H9 (cell line): ENCODE measurements around the gene CCL27. TPM values are rescaled to one million over a fixed set of nuclear protein-coding genes. Genes with fewer than 3 reads are reported as not detected.

Source experiments
- DNase-seq: peaks from one replicate; pipeline ENCODE4 v3.0.0-alpha.2; 2017
- H2AFZ ChIP-seq: one replicate; pipeline ENCODE4 v1.6.1; 2013; ENCODE audit warnings: mild to moderate bottlenecking, low read length, control low read depth, moderate library complexity
- H2AK5ac ChIP-seq: 2 replicates; pipeline ENCODE4 v1.6.1; 2013; ENCODE audit warnings: low read length, control low read depth, mixed read lengths; ENCODE audit not compliant: insufficient read length
- H2BK120ac ChIP-seq: one replicate; pipeline ENCODE4 v1.6.1; 2013; ENCODE audit warnings: low read depth, mild to moderate bottlenecking, low read length, control low read depth, inconsistent platforms; ENCODE audit not compliant: poor library complexity, severe bottlenecking
- H2BK12ac ChIP-seq: 2 replicates; pipeline ENCODE4 v1.6.1; 2013; ENCODE audit warnings: low read length, control low read depth, mixed read lengths, low read depth; ENCODE audit not compliant: insufficient read length
- H2BK15ac ChIP-seq: 2 replicates; pipeline ENCODE4 v1.6.1; 2013; ENCODE audit warnings: low read depth, low read length, control low read depth
- H2BK20ac ChIP-seq: one replicate; pipeline ENCODE4 v1.6.1; 2013; ENCODE audit warnings: low read depth, mild to moderate bottlenecking, low read length, control low read depth, inconsistent platforms; ENCODE audit not compliant: poor library complexity, severe bottlenecking
- H2BK5ac ChIP-seq: 2 replicates; pipeline ENCODE4 v1.6.1; 2013; ENCODE audit warnings: low read length, control low read depth, mixed read lengths; ENCODE audit not compliant: insufficient read length
- H3K14ac ChIP-seq: 2 replicates; pipeline ENCODE4 v1.6.1; 2013; ENCODE audit warnings: low read length, control low read depth; ENCODE audit not compliant: insufficient read depth
- H3K18ac ChIP-seq: 2 replicates; pipeline ENCODE4 v1.6.1; 2013; ENCODE audit warnings: low read depth, mild to moderate bottlenecking, mixed read lengths, low read length, control low read depth; ENCODE audit not compliant: insufficient read length
- H3K23ac ChIP-seq: 2 replicates; pipeline ENCODE4 v1.6.1; 2013; ENCODE audit warnings: low read length, control low read depth, mixed read lengths, low read depth; ENCODE audit not compliant: insufficient read length
- H3K23me2 ChIP-seq: 2 replicates; pipeline ENCODE4 v1.6.1; 2013; ENCODE audit warnings: low read depth, mild to moderate bottlenecking, mixed read lengths, low read length, control low read depth; ENCODE audit not compliant: insufficient read length, poor library complexity, severe bottlenecking
- H3K27ac ChIP-seq: 2 replicates; pipeline ENCODE4 v1.5.1; 2013; ENCODE audit warnings: low read length, control low read depth, mixed read lengths, low read depth; ENCODE audit not compliant: insufficient read length
- H3K27me3 ChIP-seq: 2 replicates; pipeline ENCODE4 v1.6.1; 2013; ENCODE audit warnings: low read length, control low read depth, inconsistent platforms; ENCODE audit not compliant: insufficient read depth
- H3K4ac ChIP-seq: 2 replicates; pipeline ENCODE4 v1.6.1; 2013; ENCODE audit warnings: low read depth, mild to moderate bottlenecking, control low read depth, inconsistent platforms, low read length, moderate library complexity
- H3K4me1 ChIP-seq: 2 replicates; pipeline ENCODE4 v1.6.1; 2013; ENCODE audit warnings: low read length, control low read depth, inconsistent platforms; ENCODE audit not compliant: insufficient read depth
- H3K4me2 ChIP-seq: 2 replicates; pipeline ENCODE4 v1.6.1; 2013; ENCODE audit warnings: low read length, control low read depth, mixed read lengths; ENCODE audit not compliant: insufficient read length, insufficient read depth
- H3K56ac ChIP-seq: 2 replicates; pipeline ENCODE4 v1.6.1; 2013; ENCODE audit warnings: low read depth, mild to moderate bottlenecking, mixed read lengths, low read length, control low read depth; ENCODE audit not compliant: insufficient read length
- H3K79me1 ChIP-seq: 2 replicates; pipeline ENCODE4 v1.6.1; 2013; ENCODE audit warnings: low read depth, mild to moderate bottlenecking, moderate library complexity, low read length, control low read depth, inconsistent platforms; ENCODE audit not compliant: insufficient read depth, poor library complexity, severe bottlenecking
- H3K79me2 ChIP-seq: 2 replicates; pipeline ENCODE4 v1.6.1; 2013; ENCODE audit warnings: low read length, control low read depth, inconsistent platforms; ENCODE audit not compliant: insufficient read depth
- H3K9ac ChIP-seq: 2 replicates; pipeline ENCODE4 v1.6.1; 2013; ENCODE audit warnings: low read length, control low read depth, mixed read lengths; ENCODE audit not compliant: insufficient read length; ENCODE audit errors: extremely low read depth
- H3K9me3 ChIP-seq: one replicate; pipeline ENCODE4 v1.6.1; 2013; ENCODE audit warnings: low read depth, low read length, inconsistent platforms; ENCODE audit not compliant: control insufficient read depth
- H3T11ph ChIP-seq: one replicate; pipeline ENCODE4 v1.6.1; 2013; ENCODE audit warnings: mild to moderate bottlenecking, low read length, control low read depth, inconsistent platforms
- H4K20me1 ChIP-seq: one replicate; pipeline ENCODE4 v1.6.1; 2013; ENCODE audit not compliant: control insufficient read depth, insufficient read length, insufficient read depth
- H4K5ac ChIP-seq: 2 replicates; pipeline ENCODE4 v1.6.1; 2013; ENCODE audit warnings: low read depth, mild to moderate bottlenecking, mixed read lengths, low read length, control low read depth; ENCODE audit not compliant: insufficient read length
- H4K8ac ChIP-seq: replicated peaks from 2 replicates; pipeline ENCODE4 v1.6.1; 2013; ENCODE audit warnings: low read length, control low read depth, mixed read lengths, low read depth; ENCODE audit not compliant: insufficient read length
- H4K91ac ChIP-seq: 2 replicates; pipeline ENCODE4 v1.6.1; 2013; ENCODE audit warnings: low read depth, mild to moderate bottlenecking, moderate library complexity, mixed read lengths, low read length, control low read depth; ENCODE audit not compliant: insufficient read length
- H3K27ac Mint-ChIP-seq, 3 experiments: 2 replicates in 2 of 3; 3 replicates in 1 of 3; pipeline ENCODE4 v1.8.0; 2020 to 2021; ENCODE audit warnings: mixed read lengths in 3 of 3, mild to moderate bottlenecking in 1 of 3, moderate library complexity in 1 of 3
- H3K27me3 Mint-ChIP-seq: 2 replicates; pipeline ENCODE4 v1.8.0; 2021; ENCODE audit warnings: low read depth, mild to moderate bottlenecking, moderate library complexity, mixed read lengths
- H3K36me3 Mint-ChIP-seq, 3 experiments: 2 replicates in 2 of 3; 3 replicates in 1 of 3; pipeline ENCODE4 v1.8.0; 2020 to 2021; ENCODE audit warnings: low read depth in 3 of 3, mixed read lengths in 3 of 3; ENCODE audit not compliant: insufficient read depth in 1 of 3
- H3K4me1 Mint-ChIP-seq, 2 experiments: 2 replicates each; pipeline ENCODE4 v1.8.0; 2020; ENCODE audit warnings: mixed read lengths in 2 of 2
- H3K4me3 Mint-ChIP-seq, 2 experiments: 2 replicates in 1 of 2; 3 replicates in 1 of 2; pipeline ENCODE4 v1.8.0; 2020 to 2021; ENCODE audit warnings: mild to moderate bottlenecking in 2 of 2, mixed read lengths in 2 of 2, moderate library complexity in 1 of 2
- H3K9me3 Mint-ChIP-seq, 2 experiments: 2 replicates in 1 of 2; 3 replicates in 1 of 2; pipeline ENCODE4 v1.8.0; 2020; ENCODE audit warnings: mild to moderate bottlenecking in 2 of 2, mixed read lengths in 2 of 2, moderate library complexity in 1 of 2
- CTCF ChIP-seq: fragments of 200-600 bp; sonication (generic); conservative IDR thresholded peaks from 3 replicates; pipeline ENCODE4 v1.8.0; 2021; ENCODE audit warnings: antibody characterized with exemption, mild to moderate bottlenecking
- WGBS: extraction: QIAGEN DNeasy Blood & Tissue Kit; methylation state at CpG from one replicate; pipeline ENCODE4 v1.1.7; 2013; ENCODE audit warnings: missing lambda C conversion rate, low lambda C conversion rate, mixed read lengths; ENCODE audit not compliant: insufficient read length; ENCODE audit errors: extremely low coverage; 5-methylcytosine and 5-hydroxymethylcytosine counted together
- total RNA-seq: library from RNA; stranded (reverse); gene quantifications from 2 replicates; pipeline ENCODE4 v1.2.1, GENCODE V29; 2021

Gene CCL27
- total RNA-seq, 1 experiment from 2014 or later, result 0.28 TPM

GRCh38 chr9:34665067-34665380 lies 2.6 kb upstream of the CCL27 start:
- Histone ChIP-seq H2BK20ac (no peak overlapping the region), H3K56ac (no peak overlapping the region), H3K23ac (no peak overlapping the region), H3K9me3 (no peaks in the 10 kb centered on the region), H4K20me1 (no peaks in the 10 kb centered on the region), H3K79me2 (no peaks in the 10 kb centered on the region), H2BK15ac (no peak overlapping the region), H4K5ac (no peak overlapping the region), H3K27me3 (no peaks in the 10 kb centered on the region), H2BK5ac (no peak overlapping the region), H4K8ac (no peak overlapping the region), H3K14ac (no peak overlapping the region), H2AK5ac (no peak overlapping the region), H3T11ph (no peak overlapping the region), H3K23me2 (peaks cover 13% of the 10 kb centered on the region), H2AFZ (no peak overlapping the region), H3K4me2 (peak overlapping the region; percentile 87), H3K18ac (no peak overlapping the region), H4K91ac (no peak overlapping the region), H2BK12ac (no peak overlapping the region), H3K27ac (no peak overlapping the region), H3K79me1 (no peaks in the 10 kb centered on the region), H2BK120ac (no peak overlapping the region), H3K4ac (no peak overlapping the region), H3K9ac (no peak overlapping the region), H3K4me1 (no peaks in the 10 kb centered on the region)
- DNase-seq, result no peak
- Mint-ChIP-seq H3K27me3 (peaks cover 6% of the 10 kb centered on the region), H3K36me3 (peaks cover 24 to 25% (median 24%) of the 10 kb centered on the region in 3 experiments), H3K4me3 (peak overlapping the region; percentile 88 to 92), H3K9me3 (peaks cover 10 to 13% of the 10 kb centered on the region in 2 experiments), H3K27ac (no peak overlapping the region), H3K4me1 (peaks cover 7 to 8% of the 10 kb centered on the region in 2 experiments)
- no peak for TF ChIP-seq CTCF
- WGBS, result no CpG with 5 or more reads among the region's 26 CpGs
